ENCODE measurements around the gene ADH1B.
"Not testable (repeated sequence)": the region's sequence is repeated elsewhere in the genome, so short reads cannot be mapped to it uniquely, and the experiment has no call there.

DNA sequence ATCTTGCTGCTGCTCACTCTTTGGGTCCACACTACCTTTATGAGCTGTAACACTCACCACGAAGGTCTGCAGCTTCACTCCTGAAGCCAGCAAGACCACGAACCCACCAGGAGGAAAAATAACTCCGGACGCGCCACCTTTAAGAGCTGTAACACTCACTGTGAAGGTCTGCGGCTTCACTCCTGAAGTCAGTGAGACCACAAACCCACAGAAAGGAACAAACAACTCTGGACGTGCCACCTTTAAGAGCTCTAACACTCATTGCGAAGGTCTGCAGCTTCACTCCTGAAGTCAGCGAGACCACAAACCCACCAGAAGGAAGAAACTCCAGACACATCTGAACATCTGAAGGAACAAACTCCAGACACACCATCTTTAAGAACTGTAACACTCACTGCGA is 34.9 kb upstream of the ADH1B start:
- TF ChIP-seq POLR2A (IDR thresholded peaks at IDR 0.05), result not testable (repeated sequence)
- TF ChIP-seq, protein P1, sequence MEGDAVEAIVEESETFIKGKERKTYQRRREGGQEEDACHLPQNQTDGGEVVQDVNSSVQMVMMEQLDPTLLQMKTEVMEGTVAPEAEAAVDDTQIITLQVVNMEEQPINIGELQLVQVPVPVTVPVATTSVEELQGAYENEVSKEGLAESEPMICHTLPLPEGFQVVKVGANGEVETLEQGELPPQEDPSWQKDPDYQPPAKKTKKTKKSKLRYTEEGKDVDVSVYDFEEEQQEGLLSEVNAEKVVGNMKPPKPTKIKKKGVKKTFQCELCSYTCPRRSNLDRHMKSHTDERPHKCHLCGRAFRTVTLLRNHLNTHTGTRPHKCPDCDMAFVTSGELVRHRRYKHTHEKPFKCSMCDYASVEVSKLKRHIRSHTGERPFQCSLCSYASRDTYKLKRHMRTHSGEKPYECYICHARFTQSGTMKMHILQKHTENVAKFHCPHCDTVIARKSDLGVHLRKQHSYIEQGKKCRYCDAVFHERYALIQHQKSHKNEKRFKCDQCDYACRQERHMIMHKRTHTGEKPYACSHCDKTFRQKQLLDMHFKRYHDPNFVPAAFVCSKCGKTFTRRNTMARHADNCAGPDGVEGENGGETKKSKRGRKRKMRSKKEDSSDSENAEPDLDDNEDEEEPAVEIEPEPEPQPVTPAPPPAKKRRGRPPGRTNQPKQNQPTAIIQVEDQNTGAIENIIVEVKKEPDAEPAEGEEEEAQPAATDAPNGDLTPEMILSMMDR (IDR thresholded peaks at IDR 0.05), result not testable (repeated sequence)
